ENCODE measurements around the gene PIK3R3.

PIK3R3 gene

DNA sequence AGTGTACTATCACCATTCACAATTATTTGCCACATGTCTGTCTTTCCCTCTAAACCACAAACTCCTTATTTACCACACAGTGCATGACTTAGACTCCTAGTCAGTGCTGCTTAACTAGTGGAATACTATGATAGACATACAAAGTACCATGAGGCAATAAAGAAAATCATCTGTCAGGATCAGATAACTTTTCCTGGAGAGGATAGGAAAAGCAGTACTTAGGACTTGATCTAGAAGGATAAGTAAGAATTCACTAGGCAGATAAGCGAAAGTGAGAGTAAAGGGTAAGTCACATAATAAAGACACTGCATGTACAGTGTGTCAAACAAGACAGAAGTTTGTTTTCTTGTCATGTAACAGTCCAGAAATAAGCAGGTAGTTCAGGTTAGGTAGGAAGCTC is 21.3 kb upstream of the PIK3R3 start:
- DNase-seq = no peak

DNA sequence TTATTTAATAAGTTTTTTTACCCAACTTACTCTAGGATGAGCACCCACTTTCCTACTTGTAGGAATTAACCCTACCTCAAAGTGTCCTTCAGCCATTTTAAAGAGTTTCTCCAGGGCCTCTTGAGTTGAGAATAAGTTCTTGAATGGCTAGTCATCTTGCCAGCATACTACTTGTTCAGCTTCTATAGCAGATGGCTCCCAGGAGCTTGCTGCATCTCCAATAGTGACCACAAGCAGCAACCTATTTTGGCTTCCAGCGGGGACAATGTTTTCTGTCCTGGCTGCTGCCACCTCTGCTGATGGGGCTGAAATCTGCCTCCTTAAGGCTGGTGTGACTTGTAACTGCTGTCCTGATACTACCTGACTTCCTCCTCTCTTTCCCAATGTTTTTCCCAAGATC is 20.8 kb upstream of the PIK3R3 start:
- no peak for DNase-seq

DNA sequence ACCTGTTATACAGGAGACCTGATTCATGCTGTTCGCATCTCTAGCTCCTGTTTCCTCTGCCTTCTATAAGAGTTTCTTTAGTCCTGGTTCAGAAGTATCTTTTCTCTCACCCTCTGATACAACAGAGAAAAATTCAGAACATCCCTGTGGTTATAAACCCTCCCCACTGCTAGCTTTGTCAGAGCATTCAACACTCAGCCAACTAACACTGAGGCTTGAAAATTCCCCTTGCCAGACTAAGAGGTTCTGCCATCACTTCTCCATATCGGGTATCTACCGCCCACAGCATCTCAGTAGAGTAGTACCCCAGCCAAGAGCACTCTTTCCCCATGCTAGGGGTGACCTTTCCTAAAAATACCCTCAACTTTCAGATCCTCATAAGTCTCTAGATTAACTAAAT is 19.6 kb upstream of the PIK3R3 start:
- peak; percentile 56 for DNase-seq

DNA sequence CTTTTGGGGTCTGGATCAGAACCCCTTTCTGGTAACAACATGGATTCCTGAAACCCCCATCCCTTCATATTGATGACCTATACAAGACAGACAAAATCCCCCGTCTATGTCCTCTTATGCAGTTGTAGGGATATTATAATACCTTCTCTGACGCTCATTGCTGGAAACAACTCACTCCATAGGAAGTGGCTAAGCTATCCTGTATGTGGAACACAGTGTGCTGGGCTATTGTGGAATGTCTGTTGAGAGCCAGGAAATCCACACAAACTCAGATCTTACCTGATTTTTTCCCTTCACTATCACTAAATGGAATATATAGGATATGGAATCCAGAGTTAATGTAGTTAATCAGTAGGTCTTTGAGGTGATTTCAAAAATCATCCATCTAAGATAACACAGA is 17.7 kb upstream of the PIK3R3 start:
- DNase-seq = no peak

DNA sequence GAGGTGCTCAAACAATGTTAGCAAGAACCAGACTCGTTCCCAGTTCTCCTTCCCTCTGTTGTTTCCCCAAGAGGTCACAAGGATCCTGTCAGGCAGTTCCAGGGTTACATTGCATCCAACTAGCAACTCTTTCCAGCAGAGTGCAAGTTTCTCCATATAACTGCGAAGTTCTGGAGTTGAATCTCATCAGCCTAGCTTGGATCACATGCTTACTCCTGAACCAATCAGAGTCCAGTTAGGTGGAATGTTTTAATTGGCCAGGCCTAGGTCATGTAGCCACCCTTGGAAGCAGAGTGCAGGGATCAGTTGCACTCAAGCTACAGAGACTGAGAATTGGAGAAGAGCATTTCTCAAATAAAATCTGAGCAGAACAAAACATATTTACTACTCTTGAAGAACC is 15.9 kb upstream of the PIK3R3 start:
- DNase-seq = no peak

GRCh38 chr1:46137916-46138315 is 5.5 kb upstream of the PIK3R3 start:
- no peak for DNase-seq

GRCh38 chr1:46136711-46137110 is 4.3 kb upstream of the PIK3R3 start:
- no peak for DNase-seq

- peak; percentile 72 for DNase-seq
Measured at GRCh38 chr1:46134660-46135331, 2.4 kb upstream of the PIK3R3 start.

DNA sequence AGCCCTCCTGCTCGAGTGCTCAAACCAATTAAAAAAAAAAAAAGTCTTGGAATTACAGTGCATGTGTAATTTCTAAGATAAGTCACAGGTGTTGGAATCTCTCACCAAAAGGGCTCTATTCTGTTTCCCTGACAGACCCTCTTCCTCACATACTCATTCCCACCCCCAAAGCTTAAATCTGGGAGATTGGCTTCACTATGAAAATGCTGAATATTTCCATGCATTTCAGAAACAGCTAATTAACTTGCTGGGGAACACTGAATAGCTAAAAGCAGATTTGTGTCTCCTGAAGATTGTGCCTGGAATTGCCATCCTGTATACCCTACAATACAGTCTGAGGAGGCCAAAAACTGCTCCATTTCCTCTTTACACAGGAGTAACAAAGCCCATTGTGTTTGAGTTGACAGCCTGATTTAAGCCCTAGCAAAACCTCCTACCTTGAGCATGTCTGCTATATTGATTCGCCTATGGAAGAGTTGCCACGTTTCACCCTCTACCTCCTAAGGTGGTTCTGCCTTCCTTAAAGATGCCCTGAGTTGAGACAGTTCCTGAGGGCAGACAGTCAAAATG is 1.4 kb upstream of the PIK3R3 start:
- DNase-seq = no peak

GRCh38 chr1:46133181-46133658 is 791 bp upstream of the PIK3R3 start:
- no peak for DNase-seq

- DNase-seq = no peak
Measured at GRCh38 chr1:46131712-46132528, 509 bp downstream of the PIK3R3 start.

DNA sequence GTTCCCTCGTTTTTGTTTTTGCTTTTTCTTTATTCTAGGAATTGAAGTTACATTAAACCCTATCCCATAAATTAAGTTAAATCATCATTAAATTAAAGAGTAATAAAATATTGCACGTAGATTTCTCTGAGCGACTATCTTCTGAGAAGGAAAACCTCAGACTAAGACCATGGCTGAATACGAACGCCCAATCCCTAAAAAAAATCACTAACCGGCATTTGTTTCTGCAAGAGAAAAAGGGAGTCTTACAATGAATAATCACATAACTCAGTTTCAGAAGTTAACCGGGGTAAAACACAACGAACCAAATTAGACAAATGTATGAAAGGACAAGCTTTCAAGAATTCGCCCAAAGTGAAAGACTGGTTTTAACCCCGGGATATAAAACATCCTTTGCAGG is 1.3 kb downstream of the PIK3R3 start:
- no peak for DNase-seq

- DNase-seq = no peak
Measured at GRCh38 chr1:46130606-46131005, 1.8 kb downstream of the PIK3R3 start.

DNA sequence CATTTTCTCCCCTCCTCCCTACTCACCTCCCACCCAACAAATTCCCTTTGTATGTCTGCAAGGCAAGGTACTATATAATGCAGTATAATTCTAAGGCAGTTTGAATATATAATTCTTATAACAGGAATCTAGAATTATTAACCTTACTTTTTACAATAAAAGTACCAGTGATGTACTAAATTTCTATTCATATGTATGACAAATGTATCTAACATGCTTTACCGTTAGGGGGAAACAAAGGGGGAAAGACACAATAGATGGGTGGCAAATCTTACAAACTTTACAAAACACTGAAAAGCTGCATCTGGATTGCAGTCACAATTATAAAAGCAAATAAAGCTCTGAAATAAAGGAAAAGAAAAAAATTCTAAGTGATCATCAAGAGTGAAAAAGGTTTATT is 2.3 kb downstream of the PIK3R3 start:
- DNase-seq = no peak

DNA sequence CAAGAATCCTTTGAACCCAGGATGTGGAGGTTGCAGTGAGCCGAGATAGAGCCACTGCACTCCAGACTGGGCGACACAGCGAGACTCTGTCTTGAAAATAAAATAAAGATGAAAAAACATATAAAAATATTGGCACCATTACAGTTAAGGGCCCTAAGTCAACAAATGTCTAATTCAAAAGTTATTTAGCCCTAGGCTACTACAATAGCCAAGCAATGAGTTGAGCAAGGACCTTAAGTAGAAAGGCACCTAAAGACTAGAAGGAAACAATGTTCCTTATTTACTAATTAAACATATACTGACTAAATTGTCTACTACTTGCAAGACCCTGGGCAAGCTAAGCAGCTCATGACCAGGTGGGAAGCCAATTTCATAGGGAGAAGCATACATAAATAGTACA is 4.1 kb downstream of the PIK3R3 start:
- DNase-seq = no peak

DNA sequence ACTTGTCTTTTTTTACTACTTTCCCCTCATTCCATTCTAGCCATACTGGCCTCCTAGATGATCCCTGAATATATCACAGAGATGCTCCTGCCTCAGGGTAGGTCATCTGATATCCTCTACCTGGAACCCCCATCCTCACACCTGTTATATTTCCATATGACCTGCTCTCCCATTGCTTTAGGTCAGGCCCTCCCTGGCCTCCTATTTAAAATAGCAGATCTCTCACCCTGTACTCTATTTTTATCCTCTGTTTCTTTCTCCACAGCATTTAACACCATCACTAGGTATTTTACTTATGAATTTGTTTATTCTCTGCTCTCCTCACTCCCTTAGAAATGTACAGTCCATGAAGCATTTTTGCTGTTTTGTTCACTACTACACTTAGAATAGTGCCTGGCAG is 13.6 kb downstream of the PIK3R3 start:
- DNase-seq = no peak

- no peak for DNase-seq
Measured at GRCh38 chr1:46117810-46118494, 14.5 kb downstream of the PIK3R3 start.

DNA sequence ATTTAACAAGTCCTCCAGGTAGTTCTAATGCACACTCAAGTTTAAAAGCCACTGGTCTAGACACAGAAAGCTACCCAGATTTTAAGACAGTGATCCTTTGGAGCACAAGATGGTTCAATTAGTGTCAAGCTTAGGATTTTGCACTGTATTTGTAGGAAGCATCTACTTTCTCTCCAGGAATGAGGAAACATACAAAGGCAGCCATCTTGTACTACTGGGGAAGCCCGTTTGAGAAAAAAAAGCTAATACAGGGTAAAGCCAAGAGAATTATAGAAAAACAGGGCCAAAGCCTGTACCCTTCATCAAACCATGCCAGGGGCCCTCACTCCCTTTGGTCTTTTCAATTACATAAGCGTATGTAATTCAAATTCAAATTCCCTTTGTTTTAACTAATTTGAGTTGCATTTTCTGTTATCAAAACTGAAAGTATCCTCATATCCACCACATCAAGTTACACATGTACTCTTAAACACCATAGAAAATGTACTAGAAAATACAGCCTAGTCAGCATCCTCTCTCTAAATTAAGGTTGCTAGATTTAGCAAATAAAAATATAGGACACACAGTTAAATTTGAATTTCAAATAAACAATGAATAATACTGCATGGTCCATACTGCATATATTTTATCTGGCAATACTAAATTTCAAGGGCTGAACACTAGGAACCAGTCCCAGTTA is 17.4 kb downstream of the PIK3R3 start:
- DNase-seq = no peak

GRCh38 chr1:46113948-46114347 is 18.5 kb downstream of the PIK3R3 start:
- peak; percentile 55 for DNase-seq

DNA sequence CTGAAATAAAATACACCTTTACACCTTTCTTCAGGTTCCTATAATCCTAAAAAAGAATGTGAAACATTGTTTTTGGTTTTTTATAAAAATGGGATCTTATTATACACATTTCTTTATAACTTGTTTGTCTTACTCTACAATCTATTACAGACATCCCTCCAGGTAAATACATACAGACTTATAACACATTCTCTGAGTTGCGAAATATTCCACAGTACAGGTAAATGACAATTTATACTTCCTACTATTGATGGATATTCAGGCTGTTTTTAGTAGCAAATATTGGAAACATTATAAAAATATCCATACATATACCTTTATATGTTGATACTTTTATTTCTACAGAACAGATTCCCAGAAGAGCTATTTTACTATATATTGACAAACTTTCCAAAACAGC is 20.3 kb downstream of the PIK3R3 start:
- DNase-seq = no peak

- no peak for DNase-seq
Measured at GRCh38 chr1:46110521-46110920, 21.9 kb downstream of the PIK3R3 start.

GRCh38 chr1:46102769-46103476 is 29.5 kb downstream of the PIK3R3 start:
- no peak for DNase-seq

All from suppressor macrophage treated with lipopolysaccharide for 4 hours (primary cell).